ENCODE measurements around the gene USP4.

Gene USP4

GRCh38 chr3:49352890-49353421, 13.1 kb upstream of the USP4 start:
- Histone ChIP-seq H2AFZ (ENCODE audit: low read length) (no peak overlapping the region), H3K27ac (ENCODE audit: low read length) (no peak overlapping the region), H3K9me3 (replicated peaks; ENCODE audit: insufficient read depth, low read length) (no peaks in the 10 kb centered on the region), H3K79me2 (ENCODE audit: low read length) (peaks cover 5% of the 10 kb centered on the region), H3K36me3 (replicated peaks; ENCODE audit: insufficient read depth, low read length) (no peaks in the 10 kb centered on the region), H4K20me1 (ENCODE audit: insufficient read depth, low read length) (no peaks in the 10 kb centered on the region), H3K27me3 (replicated peaks; ENCODE audit: insufficient read depth, low read length) (no peaks in the 10 kb centered on the region), H3K9me2 (replicated peaks; ENCODE audit: insufficient read depth, low read length) (no peaks in the 10 kb centered on the region), H3K4me1 (ENCODE audit: low read length) (peaks cover 7% of the 10 kb centered on the region), H3F3A (ENCODE audit: insufficient read depth, low read length) (no peaks in the 10 kb centered on the region), H3K9ac (ENCODE audit: low read length) (no peak overlapping the region), H3K4me3 (ENCODE audit: low read length) (no peak overlapping the region), H3K4me2 (ENCODE audit: low read depth, low read length) (no peak overlapping the region)
- no peak for TF ChIP-seq EZH2phosphoT487 (IDR thresholded peaks at IDR 0.05; ENCODE audit: low read length)
- TF ChIP-seq, protein P1, sequence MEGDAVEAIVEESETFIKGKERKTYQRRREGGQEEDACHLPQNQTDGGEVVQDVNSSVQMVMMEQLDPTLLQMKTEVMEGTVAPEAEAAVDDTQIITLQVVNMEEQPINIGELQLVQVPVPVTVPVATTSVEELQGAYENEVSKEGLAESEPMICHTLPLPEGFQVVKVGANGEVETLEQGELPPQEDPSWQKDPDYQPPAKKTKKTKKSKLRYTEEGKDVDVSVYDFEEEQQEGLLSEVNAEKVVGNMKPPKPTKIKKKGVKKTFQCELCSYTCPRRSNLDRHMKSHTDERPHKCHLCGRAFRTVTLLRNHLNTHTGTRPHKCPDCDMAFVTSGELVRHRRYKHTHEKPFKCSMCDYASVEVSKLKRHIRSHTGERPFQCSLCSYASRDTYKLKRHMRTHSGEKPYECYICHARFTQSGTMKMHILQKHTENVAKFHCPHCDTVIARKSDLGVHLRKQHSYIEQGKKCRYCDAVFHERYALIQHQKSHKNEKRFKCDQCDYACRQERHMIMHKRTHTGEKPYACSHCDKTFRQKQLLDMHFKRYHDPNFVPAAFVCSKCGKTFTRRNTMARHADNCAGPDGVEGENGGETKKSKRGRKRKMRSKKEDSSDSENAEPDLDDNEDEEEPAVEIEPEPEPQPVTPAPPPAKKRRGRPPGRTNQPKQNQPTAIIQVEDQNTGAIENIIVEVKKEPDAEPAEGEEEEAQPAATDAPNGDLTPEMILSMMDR (IDR thresholded peaks at IDR 0.05; ENCODE audit: low read length) = no peak
- no peak for TF ChIP-seq EZH2 (optimal IDR thresholded peaks at IDR 0.05; ENCODE audit: low read depth, low read length)
- DNase-seq = no peak

- H2AFZ ChIP-seq (ENCODE audit: low read length) = no peak overlapping the region
- H3K9ac ChIP-seq (ENCODE audit: low read length) = no peak overlapping the region
- no peaks in the 10 kb centered on the region for H3K9me2 ChIP-seq (replicated peaks; ENCODE audit: insufficient read depth, low read length)
- H3K27ac ChIP-seq (ENCODE audit: low read length) = no peak overlapping the region
- H3K9me3 ChIP-seq (replicated peaks; ENCODE audit: insufficient read depth, low read length) = no peaks in the 10 kb centered on the region
- H3K4me1 ChIP-seq (ENCODE audit: low read length) = peaks cover 7% of the 10 kb centered on the region
- no peak overlapping the region for H3K4me3 ChIP-seq (ENCODE audit: low read length)
- H3K36me3 ChIP-seq (replicated peaks; ENCODE audit: insufficient read depth, low read length) = no peaks in the 10 kb centered on the region
- no peaks in the 10 kb centered on the region for H3K79me2 ChIP-seq (ENCODE audit: low read length)
- no peak overlapping the region for H3K4me2 ChIP-seq (ENCODE audit: low read depth, low read length)
- TF ChIP-seq EZH2phosphoT487 (IDR thresholded peaks at IDR 0.05; ENCODE audit: low read length) = no peak
- no peak for DNase-seq
- no peaks in the 10 kb centered on the region for H4K20me1 ChIP-seq (ENCODE audit: insufficient read depth, low read length)
- no peaks in the 10 kb centered on the region for H3F3A ChIP-seq (ENCODE audit: insufficient read depth, low read length)
- H3K27me3 ChIP-seq (replicated peaks; ENCODE audit: insufficient read depth, low read length) = no peaks in the 10 kb centered on the region
Observed at GRCh38 chr3:49352281-49352680, 12.4 kb upstream of the USP4 start.

DNA sequence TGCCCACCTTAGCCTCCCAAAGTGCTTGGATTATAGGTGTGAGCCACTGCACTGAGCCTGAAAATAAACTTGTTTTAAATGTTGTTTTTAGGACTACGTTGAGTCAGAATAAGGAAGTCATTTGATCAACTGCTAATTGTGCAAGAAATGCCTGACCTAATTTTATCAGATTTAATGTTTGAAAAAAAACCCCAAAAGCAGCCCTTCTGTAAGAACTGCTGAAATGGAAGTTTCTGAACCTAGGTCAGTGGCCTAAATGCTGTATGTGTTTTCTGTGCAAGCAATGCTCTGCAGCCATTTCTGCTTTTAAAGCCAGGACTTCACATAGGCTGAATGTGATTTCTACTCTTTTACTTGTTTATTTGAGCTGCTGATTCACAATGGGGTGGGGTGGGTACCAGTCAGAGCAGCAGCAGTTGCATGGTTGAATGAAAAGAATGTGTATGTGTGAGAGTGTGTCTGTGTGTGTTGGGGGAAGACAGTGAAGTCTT, 11.7 kb upstream of the USP4 start:
- no peaks in the 10 kb centered on the region for H3F3A ChIP-seq (ENCODE audit: insufficient read depth, low read length)

More for the DNA sequence above, 11.7 kb upstream of the USP4 start:
- H3K9me3 ChIP-seq (replicated peaks; ENCODE audit: insufficient read depth, low read length) = no peaks in the 10 kb centered on the region
- H3K9ac ChIP-seq (ENCODE audit: low read length) = no peak overlapping the region
- H2AFZ ChIP-seq (ENCODE audit: low read length) = peak overlapping the region; percentile 59; the same call in 1 of the 2 replicates
- TF ChIP-seq EZH2phosphoT487 (IDR thresholded peaks at IDR 0.05; ENCODE audit: low read length) = no peak
- TF ChIP-seq, protein P1 (IDR thresholded peaks at IDR 0.05; ENCODE audit: low read length) = no peak
- no peak for TF ChIP-seq EZH2 (optimal IDR thresholded peaks at IDR 0.05; ENCODE audit: low read depth, low read length)
- H3K4me1 ChIP-seq (ENCODE audit: low read length) = peaks cover 7% of the 10 kb centered on the region
- H3K4me3 ChIP-seq (ENCODE audit: low read length) = no peak overlapping the region
- H3K27me3 ChIP-seq (replicated peaks; ENCODE audit: insufficient read depth, low read length) = no peaks in the 10 kb centered on the region
- H4K20me1 ChIP-seq (ENCODE audit: insufficient read depth, low read length) = no peaks in the 10 kb centered on the region
- no peaks in the 10 kb centered on the region for H3K36me3 ChIP-seq (replicated peaks; ENCODE audit: insufficient read depth, low read length)
- peak overlapping the region; percentile 55; the same call in 1 of the 2 replicates for H3K27ac ChIP-seq (ENCODE audit: low read length)
- no peak overlapping the region for H3K4me2 ChIP-seq (ENCODE audit: low read depth, low read length)
- no peaks in the 10 kb centered on the region for H3K79me2 ChIP-seq (ENCODE audit: low read length)
- no peak for DNase-seq
- no peaks in the 10 kb centered on the region for H3K9me2 ChIP-seq (replicated peaks; ENCODE audit: insufficient read depth, low read length)
